Posterior cingulate gyrus (tissue), 11 donors: Measurements from ENCODE around the gene MAU2.

ENCODE experiments used
- DNase-seq, 10 donors: peaks; one replicate each; pipeline versions ENCODE4 v3.0.0 to v3.0.0-alpha.2; 2020 to 2021; ENCODE audit warnings: mixed read lengths in 3 of 10
- intact Hi-C: fragments of 100-400 bp; cut with DNase I; formaldehyde crosslinking; loops from one replicate; pipeline ENCODE4 v1.15.1; 2023

The MAU2 gene

DNA sequence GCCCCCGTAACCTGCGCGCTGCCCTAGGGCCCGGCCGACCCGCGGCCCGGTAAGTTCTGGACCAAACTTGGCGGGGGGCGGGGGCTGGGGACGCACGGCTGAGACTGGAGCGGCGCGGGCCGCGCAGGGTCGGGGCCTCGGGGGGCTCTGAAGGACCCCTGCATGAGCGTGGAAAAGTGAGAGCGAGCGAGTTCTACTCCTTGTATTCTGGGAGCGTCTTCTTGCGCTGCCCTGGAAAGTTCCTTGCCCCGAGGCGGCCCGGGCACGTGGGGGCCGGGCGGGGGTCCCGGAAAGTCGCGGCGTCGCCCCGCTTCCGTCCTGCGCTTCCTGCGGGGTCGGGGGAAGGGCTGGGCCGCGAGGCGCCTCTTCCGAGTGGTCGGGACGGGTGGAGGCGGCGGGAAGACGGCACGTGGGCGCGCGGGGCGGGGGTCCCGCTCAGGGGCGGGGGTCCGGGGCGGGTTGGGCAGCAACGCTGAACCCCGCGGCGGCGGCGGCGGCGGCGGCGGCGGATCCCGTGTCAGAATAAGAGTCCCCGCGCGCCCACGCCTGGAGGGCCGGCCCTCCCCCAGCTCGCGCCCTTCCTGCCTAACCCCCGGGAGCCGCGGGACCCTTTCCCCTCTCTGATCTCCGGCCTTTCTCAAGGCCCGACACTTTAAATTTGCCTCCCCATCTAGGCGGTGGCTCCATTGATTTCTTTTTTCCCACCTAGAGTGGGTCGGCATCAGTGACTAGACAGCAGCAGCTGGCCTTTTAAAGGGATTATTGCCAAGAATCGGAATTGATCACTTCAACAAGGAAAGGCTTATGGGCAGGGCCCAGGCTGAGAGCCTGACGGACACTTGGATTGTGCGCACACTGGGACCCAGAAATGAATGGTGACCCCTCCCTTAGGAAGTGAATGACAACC, 85.6 kb downstream of the MAU2 start:
- intact Hi-C loops: loop anchor here (2.0 to 5.0 kb wide), 2 partner anchors 19 to 39 kb away; no protein-coding TSS in a partner anchor
- DNase-seq: peak in 4 of 10 donors; percentile 29 to 84 (median 54)

DNA sequence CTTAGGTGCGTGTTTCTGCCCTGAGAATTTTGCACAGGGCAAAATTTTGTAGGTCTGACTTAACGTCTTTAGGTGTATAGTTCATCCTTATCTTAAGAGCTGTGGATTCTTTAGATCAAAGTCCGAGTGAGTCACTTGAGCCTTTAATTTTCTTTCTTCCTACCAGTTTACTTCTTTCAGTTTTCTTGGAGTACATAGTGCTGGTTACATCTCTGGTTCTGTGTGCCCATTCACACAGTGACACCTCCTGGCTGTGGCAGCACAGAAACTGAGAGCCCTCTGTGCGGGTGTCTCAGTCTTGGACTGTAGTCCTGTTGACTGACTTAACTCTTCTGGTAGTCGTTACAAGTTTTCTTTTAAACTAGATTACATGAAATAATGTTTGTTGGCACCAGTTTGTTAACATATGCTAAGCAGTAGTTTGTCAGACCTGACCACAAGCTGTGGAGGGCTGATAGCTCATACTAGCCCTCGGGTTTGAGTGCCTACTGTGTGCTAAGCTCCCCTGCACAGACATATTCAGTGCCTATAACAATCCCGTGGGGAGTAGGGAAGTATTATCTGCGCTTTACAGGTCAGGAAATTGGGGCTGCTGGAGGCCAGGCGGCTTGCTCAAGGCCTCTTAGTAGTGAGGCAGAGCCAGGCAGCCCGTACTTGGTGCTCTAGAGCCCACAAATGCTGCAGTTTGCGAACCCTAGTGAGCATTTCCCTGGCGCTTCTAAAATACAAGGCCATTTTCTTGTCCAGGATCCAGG, 86.4 kb downstream of the MAU2 start:
- intact Hi-C loops: loop anchor here (5.0 kb wide), 1 partner anchor 40 kb away; no protein-coding TSS in a partner anchor
- DNase-seq: peak in 8 of 10 donors; percentile 43 to 93 (median 54)

DNA sequence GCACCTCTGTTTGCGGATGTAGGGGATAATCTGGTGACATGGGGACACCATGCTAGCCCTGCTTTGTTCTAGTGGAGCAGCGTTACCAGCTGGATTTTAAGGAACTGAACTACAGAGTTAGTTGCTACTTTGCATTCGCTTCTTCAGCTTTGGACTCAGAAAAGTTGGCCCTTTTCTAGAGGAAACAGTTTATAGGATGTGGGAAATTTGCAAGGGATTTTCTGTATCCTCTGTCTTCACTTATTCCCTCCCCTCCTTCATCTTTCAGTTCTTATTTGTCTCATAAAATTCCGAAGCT, 87.0 kb downstream of the MAU2 start:
- intact Hi-C loops: loop anchor here (5.0 kb wide), 1 partner anchor 40 kb away; no protein-coding TSS in a partner anchor

More for the DNA sequence above, 87.0 kb downstream of the MAU2 start:
- no peak for DNase-seq
